Measurements from ENCODE around the gene NBEAL2.

DNA sequence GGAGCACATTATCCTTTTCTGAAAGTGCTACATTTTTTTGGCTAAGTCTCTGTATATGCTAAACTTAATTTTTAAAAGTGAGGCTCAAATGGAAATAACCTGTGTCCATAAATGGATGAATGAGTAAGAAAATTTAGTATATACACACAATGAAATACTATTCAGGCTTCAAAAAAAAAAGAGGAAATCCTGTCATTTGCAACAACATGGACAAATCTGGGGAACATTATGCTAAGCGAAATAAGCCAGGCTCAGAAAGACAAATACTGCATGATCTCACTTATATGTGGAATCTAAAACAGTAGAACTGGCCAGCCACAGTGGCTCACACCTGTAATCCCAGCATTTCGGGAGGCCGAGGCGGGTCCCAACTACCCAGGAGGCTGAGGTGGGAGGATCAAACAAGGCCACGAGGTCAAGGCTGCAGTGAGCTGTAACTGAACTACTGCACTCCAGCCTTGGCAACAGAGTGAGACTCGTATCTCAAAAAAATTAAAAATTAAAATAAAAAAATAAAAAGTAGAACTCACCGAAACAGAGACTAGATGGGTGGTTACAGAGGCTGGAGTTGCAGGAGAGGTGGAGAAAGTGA is 28.7 kb upstream of the NBEAL2 start:
- TF ChIP-seq, protein P1, sequence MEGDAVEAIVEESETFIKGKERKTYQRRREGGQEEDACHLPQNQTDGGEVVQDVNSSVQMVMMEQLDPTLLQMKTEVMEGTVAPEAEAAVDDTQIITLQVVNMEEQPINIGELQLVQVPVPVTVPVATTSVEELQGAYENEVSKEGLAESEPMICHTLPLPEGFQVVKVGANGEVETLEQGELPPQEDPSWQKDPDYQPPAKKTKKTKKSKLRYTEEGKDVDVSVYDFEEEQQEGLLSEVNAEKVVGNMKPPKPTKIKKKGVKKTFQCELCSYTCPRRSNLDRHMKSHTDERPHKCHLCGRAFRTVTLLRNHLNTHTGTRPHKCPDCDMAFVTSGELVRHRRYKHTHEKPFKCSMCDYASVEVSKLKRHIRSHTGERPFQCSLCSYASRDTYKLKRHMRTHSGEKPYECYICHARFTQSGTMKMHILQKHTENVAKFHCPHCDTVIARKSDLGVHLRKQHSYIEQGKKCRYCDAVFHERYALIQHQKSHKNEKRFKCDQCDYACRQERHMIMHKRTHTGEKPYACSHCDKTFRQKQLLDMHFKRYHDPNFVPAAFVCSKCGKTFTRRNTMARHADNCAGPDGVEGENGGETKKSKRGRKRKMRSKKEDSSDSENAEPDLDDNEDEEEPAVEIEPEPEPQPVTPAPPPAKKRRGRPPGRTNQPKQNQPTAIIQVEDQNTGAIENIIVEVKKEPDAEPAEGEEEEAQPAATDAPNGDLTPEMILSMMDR (IDR thresholded peaks at IDR 0.05; ENCODE audit: insufficient read depth, low read length, poor library complexity, severe bottlenecking), result no peak
- no peak for TF ChIP-seq EZH2phosphoT487 (conservative IDR thresholded peaks at IDR 0.05; ENCODE audit: low read length)

All from SU-DHL-6 (cell line).